Measurements from ENCODE around the gene HIVEP2.

HIVEP2 gene

DNA sequence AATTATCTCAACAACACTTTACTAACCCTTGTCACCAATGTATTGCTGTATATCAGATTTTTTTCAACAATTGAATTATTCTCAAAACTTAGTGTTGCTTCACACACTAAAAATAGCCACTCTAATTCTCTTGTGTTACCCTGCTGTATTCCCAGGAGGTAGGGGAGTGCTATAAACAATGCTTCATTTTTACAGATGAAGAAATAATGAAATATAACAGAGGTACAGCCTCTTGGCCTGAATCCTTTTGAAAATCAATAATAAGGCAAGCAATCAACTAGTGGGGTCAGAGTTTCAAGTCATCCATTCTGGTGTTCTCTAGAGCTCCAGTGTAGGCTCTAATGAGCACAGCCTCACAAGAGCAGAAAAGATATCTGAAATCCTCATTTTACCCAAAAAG lies 10.9 kb downstream of the HIVEP2 start:
- TF ChIP-seq, protein P1, sequence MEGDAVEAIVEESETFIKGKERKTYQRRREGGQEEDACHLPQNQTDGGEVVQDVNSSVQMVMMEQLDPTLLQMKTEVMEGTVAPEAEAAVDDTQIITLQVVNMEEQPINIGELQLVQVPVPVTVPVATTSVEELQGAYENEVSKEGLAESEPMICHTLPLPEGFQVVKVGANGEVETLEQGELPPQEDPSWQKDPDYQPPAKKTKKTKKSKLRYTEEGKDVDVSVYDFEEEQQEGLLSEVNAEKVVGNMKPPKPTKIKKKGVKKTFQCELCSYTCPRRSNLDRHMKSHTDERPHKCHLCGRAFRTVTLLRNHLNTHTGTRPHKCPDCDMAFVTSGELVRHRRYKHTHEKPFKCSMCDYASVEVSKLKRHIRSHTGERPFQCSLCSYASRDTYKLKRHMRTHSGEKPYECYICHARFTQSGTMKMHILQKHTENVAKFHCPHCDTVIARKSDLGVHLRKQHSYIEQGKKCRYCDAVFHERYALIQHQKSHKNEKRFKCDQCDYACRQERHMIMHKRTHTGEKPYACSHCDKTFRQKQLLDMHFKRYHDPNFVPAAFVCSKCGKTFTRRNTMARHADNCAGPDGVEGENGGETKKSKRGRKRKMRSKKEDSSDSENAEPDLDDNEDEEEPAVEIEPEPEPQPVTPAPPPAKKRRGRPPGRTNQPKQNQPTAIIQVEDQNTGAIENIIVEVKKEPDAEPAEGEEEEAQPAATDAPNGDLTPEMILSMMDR (IDR thresholded peaks at IDR 0.05; ENCODE audit: low read depth, low read length): no peak
- in situ Hi-C loops (cut with HindIII; ENCODE audit: low sequenced_read_pairs): no loop called here
- H3K4me3 ChIP-seq (ENCODE audit: low read depth, low read length): no peak overlapping the region
- no peak for DNase-seq (ENCODE audit: low read depth, low spot score)

DNA sequence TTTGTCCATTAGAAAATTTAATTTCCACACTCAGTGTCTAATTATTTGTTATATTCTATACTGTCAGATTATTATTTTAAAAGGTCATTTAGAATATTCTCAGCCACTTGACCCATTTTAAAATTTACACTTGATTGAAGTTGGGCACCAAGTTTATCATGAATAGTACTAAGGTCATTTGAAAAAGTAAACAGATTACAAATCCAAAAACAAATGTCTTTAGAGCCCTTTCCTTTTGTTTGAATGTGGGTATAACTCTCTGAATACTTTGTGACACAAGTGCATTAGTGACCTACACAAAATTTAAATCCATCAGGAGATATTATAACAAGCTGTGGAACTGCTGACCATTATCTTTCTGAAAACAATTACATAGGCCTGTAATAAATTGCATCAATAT lies 11.3 kb downstream of the HIVEP2 start:
- in situ Hi-C loops (cut with HindIII; ENCODE audit: low sequenced_read_pairs): no loop called here
- TF ChIP-seq, protein P1 (IDR thresholded peaks at IDR 0.05; ENCODE audit: low read depth, low read length): no peak
- H3K4me3 ChIP-seq (ENCODE audit: low read depth, low read length): no peak overlapping the region
- DNase-seq (ENCODE audit: low read depth, low spot score): no peak

DNA sequence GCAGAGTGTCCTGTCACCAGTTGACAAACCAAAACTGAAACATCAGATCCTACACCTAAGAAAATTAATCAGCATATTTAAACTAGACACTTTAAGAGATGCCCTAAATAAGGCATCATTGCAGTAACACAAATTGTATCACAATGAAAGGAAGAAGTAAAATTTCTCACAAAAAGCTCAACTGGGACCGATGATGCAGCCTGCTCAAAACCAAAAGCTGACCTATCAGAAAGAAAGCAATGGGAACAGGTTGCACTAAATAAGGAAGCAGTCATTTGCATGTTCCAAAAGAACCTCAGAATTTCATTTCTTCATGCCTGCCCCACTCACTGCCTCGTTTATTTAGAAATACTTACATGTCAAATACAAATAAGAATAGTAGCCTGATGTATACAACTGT lies 12.1 kb downstream of the HIVEP2 start:
- TF ChIP-seq, protein P1 (IDR thresholded peaks at IDR 0.05; ENCODE audit: low read depth, low read length): no peak
- in situ Hi-C loops (cut with HindIII; ENCODE audit: low sequenced_read_pairs): no loop called here
- H3K4me3 ChIP-seq (ENCODE audit: low read depth, low read length): no peak overlapping the region
- DNase-seq (ENCODE audit: low read depth, low spot score): no peak

DNA sequence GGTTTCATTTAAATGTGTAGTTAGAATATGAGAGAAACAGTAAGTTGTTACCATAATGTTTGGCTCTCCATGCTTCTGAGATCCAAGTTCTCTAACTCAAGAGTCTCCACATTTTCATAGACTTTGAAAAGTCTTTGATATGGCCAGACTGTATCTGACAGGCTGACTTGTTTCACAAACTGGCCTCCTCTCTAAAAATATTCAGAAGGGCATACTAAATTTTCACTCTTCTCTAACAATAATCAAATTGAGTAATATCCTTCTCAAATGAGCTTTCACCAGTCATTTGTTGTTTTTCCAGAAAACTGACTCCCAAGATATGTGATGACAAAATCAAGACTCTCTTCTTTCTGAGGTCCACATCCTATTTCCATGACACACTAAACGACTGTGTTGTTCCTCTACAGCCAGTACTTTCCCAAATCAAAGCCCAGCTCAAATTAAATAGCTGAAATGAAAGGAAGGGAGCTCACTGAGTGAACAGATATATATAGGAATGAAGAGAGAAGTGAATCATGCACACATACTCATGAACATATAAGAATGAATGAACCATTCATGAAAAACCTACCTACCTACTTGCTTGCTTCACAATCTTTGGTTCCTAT lies 15.1 kb downstream of the HIVEP2 start:
- in situ Hi-C loops (cut with HindIII; ENCODE audit: low sequenced_read_pairs): no loop called here
- DNase-seq (ENCODE audit: low read depth, low spot score): peak; percentile 27
- TF ChIP-seq, protein P1 (IDR thresholded peaks at IDR 0.05; ENCODE audit: low read depth, low read length): no peak
- no peak overlapping the region for H3K4me3 ChIP-seq (ENCODE audit: low read depth, low read length)

DNA sequence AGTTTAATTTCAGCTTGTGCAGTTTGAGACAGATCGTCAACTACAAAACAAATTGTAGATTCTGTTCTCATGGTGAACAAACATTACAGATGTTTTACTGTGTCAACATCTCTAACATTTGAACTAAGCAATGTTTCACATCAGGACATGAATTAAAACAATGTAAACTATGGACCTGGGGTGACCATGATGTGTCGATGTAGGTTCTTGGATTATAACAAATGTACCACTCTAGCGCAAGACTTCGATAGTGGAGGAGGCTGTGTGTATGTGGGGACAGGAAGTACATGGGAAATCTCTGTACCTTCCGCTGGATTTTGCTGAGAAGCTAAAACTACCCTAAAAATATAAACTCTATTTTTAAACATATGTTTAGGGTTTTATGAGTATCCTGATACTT lies 17.1 kb downstream of the HIVEP2 start:
- in situ Hi-C loops (cut with HindIII; ENCODE audit: low sequenced_read_pairs): no loop called here
- DNase-seq (ENCODE audit: low read depth, low spot score): peak; percentile 29
- TF ChIP-seq, protein P1 (IDR thresholded peaks at IDR 0.05; ENCODE audit: low read depth, low read length): no peak
- no peak overlapping the region for H3K4me3 ChIP-seq (ENCODE audit: low read depth, low read length)

DNA sequence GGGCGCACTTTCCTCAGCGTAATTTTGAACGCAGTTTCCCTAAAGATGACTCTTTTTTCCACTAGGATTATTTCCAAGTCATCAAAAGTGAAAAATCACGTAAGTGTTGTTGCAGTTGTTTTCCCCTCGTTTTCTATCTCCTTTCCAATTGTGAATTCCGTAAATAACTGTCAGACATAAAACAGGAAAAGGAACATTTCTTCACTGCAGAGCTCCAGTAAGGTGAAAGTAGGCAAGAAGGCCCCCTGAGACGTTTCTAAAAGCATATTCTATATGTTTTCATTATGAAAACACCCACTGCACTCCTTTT lies 17.8 kb downstream of the HIVEP2 start:
- peak overlapping the region; percentile 57 for H3K4me3 ChIP-seq (ENCODE audit: low read depth, low read length)
- in situ Hi-C loops (cut with HindIII; ENCODE audit: low sequenced_read_pairs): no loop called here
- TF ChIP-seq, protein P1 (IDR thresholded peaks at IDR 0.05; ENCODE audit: low read depth, low read length): no peak
- DNase-seq (ENCODE audit: low read depth, low spot score): no peak
